HPDE6-E6E7 (cell line): ENCODE results near the gene NIP7.
"Not testable (repeated sequence)": the region's sequence is repeated elsewhere in the genome, so short reads cannot be mapped to it uniquely, and the experiment has no call there.

Experiments
- DNase-seq: peaks from one replicate; pipeline ENCODE4 v3.0.0; 2011; ENCODE audit warnings: missing footprints; ENCODE audit errors: extremely low spot score

Gene NIP7

DNA sequence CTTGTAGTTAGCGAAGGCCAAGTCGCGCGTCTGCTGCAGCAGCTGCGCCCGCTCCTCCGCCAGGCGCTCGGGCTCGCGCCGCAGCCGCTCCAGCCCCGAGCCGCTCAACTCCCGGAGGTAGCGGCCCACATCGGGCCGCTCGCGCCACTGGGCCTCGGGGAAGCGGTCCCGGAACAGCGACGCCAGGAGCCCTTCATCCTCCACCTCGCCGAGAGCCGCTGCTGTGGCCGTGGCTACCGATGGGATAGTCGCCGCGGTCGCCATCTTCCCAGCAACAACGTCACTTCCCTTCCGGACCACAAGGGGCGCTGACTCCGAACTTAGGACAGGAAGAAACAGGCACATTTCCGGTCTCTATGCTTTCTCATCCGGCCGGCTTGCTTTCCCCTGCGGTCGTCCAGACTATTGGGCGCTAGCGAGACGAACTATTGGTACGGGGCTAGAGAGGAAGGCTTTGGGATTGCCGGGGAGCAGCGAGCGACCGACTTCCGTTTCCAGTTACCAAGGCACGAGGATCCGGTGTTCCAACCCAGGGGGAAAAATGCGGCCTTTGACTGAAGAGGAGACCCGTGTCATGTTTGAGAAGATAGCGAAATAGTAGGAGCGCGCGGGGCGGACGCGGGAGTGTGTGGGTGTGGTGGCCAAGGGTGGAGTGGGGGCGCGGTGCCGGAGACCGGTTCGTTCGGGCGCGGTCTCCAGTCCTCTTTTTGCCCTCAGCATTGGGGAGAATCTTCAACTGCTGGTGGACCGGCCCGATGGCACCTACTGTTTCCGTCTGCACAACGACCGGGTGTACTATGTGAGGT is at the start of gene NIP7, which contains the start of gene COG8:
TSS of gene NIP7 (plus strand) at position 484 of the 806 bp plus-strand sequence. CDS start at position 542, 58 bp downstream.
TSS of gene COG8 (minus strand) at position 276 of the 806 bp plus-strand sequence. CDS start at position 264, 12 bp downstream.
- peak; percentile 98 for DNase-seq

DNA sequence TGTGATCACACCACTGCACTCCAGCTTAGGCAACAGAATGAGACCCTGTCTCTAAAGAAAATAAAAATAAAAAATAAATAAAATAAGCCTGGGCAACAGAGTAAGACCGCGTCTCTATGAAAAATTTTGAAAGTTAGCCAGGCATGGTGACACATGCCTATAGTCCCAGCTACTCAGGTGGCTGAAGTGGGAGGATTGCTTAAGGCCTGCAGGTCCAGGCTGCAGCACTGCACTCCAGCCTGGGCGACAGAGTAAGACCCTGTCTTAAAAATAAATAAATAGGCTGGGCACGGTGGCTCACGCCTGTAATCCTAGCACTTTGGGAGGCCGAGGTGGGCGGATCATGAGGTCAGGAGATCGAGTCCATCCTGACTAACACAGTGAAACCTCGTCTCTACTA is 47.9 kb upstream of the NIP7 start:
- DNase-seq, result not testable (repeated sequence)

DNA sequence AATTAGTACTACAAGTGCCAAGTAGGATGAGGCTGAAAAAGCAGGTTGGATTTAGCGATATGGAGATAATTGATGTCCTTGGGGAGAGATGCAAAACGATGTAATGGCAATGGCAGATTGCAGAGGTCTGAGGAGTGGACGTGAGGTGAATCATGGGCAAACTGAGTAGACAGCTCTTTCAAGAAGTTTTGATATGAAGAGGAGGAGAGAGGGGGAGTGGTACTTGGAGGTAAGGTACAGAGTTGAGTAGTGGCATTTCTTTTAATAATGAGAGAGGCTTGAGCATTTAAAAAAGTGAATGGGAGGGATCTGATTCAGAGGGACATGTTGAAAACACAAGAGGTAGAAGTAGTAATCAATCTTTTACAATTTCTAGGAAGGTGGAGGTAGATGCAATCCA is 46.2 kb upstream of the NIP7 start:
- DNase-seq, result no peak

DNA sequence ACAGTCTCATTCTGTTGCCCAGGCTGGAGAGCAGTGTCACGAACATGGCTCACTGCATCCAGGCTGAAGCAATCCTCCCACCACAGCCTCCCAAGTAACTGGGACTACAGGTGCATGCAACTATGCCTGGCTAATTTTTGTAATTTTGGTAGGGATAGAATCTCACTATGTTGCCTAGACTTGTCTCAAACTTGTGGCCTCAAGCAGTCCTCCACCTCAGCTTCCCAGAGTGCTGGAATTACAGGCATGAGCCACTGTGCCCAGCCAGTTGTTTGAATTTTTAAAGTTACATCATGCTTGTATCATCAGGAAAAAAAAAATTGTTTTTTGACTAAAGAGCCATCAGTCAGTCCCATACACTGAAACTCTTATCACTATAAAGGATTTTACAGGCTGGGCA is 45.5 kb upstream of the NIP7 start:
- DNase-seq, result no peak

DNA sequence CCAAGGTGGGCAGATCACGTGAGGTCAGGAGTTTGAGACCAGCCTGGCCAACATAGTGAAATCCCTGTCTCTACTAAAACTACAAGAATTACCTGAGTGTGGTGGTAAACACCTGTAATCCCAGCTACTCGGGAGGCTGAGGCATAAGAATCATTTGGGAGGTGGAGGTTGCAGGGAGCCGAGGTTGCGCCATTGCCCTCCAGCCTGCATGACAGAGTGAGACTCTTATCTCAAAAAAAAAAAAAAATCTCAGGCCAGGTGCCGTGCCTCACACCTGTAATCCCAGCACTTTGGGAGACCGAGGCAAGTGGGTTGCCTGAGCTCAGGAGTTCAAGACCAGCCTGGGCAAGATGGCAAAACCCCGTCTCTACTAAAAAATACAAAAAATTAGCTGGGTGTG is 42.8 kb upstream of the NIP7 start:
- DNase-seq, result not testable (repeated sequence)

DNA sequence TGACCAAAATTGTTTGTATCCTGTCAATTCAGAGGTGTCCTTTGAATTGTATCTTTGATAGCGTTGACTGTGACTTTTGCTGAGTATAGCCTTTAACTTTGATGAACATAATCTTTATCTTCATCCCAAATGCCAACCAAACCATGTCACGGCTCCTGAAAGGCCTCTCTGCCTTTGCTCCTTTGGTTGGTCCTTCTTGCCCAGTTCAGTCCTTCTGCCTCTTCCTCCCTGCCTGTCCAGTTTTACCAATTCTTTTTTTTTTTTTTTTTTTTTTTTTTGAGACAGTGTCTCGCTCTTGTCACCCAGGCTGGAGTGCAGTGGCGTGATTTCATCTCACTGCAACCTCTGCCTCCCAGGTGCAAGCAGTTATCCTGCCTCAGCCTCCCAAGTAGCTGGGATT is 41.3 kb upstream of the NIP7 start:
- DNase-seq, result no peak

DNA sequence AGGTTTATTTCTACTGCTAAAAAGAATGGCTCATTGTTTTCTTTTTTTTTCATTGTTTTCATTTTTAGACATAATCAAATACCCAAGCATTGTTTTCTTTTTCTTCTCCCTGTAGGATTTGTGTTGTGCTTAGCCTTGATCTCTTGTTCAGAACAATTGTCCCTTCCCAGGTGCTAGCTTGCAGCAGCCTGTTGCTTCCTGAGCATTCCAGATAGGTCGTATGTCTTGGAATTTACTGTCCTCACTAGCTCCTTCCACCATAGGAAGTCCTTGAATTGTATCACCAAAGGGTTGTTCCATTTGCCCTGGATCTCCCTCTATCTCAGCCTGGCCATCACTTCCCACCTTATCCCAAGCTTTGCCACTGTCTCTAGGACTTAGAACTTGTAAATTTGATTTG is 38.4 kb upstream of the NIP7 start:
- no peak for DNase-seq

DNA sequence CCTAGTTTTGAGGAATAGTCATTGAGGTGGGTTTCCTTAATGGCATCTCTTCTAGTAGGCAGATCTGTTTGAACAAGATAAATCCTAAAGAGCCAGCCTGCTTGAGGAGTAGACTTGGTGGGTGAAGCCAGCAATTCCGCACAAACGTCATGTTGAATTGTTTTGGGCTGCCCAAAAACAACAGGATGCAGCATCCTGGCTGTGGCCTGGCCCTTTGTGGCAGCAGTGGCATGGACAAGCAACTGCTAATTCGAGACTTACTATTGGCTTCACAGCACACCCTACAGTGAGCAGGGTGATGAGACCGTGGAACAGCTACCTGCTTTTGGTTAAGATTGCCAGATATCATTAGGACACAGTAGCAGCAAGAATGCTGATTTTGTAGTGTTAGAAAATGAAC is 37.7 kb upstream of the NIP7 start:
- DNase-seq, result no peak

DNA sequence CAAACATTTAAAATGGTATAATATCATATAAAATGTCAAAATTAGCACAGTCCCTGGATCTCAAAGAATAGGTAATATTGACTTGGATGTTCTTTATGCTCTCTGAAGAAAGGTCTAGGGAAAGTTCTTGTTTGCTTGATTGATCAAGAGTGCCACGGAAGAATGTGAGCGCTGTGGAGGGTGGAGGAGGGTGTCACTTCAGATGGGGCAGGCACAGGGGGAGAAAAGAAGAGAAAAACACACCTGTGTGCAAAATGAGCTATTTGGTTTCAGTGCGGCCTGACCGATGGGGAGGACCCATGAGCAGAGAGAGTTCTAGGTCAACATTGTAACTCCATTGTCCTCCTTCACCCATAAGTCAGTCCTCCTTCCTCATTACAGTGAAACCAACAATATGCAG is 37.3 kb upstream of the NIP7 start:
- no peak for DNase-seq

DNA sequence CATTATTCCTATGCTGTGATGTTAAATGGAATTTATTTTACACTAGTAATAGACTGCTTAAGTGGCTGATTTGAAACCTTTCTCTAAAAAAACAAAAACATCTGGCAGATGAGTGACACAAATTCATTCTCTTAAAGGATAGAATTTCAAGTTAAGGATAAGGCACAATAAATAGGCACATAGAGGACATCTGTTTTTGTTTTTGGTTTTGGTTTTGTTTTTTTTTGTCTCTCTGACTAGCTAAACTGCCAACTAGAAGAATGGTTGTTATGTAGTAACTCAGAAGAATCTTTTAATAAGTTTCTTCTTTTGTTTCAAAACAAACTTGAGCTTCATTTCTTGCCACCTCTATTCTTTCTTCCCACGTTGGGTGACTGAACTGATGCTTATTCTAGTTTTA is 33.5 kb upstream of the NIP7 start:
- DNase-seq, result no peak

DNA sequence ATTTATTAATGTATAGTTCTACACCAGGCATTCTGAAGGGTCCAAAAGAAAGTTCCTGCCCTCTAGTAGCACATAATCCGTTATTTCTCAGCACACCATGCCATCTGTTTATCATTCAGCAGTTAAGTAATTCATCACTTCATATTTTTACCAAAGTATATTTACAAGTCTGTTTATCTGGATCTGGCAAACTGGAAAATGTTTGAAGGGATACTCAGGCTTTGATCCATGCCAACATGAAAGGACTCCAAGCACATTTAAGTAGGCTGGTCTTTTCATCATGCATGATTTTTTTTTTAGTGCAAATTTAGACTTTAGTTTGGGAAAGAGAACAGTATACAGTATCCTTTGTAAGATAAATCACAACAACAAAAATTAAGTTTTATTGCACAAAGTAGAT is 32.5 kb upstream of the NIP7 start:
- DNase-seq, result no peak

DNA sequence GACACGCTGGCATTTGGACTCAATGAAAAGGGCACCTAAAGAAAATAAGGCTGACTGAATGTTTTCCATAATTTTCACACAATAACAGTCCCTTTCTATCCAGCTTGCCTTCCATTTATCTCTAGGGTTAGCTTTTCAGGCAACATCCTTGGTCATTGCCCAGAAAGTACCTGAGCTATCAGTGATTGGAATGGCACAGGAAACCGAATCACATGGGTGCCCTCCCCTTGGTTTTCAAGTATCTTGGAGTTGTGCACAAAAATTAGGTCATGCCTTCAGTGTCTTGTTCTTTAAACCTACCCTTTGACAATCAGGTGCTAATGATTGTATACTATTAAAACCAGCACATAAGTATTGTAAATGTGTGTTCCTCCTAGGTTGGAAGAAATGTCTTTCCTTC is 31.7 kb upstream of the NIP7 start:
- no peak for DNase-seq

DNA sequence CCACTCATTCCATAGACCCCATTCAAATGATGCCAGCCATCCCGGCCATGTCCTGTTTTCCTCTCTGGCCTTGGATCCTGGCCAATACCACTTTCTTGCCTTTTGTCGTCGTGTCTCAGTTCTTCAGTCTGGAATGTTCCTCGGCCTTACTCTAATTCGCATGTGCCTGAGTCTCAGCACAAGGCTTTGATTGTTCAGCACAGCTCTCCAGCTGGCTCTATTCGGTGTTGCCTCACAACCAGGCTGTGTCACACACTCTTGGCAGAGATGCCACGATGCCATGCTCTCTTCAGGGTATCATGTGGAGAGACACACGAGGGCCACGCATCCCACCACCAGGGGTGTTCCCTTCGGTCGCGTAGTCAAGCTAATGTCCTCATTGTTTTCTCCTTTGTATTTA is 30.3 kb upstream of the NIP7 start:
- DNase-seq, result no peak

DNA sequence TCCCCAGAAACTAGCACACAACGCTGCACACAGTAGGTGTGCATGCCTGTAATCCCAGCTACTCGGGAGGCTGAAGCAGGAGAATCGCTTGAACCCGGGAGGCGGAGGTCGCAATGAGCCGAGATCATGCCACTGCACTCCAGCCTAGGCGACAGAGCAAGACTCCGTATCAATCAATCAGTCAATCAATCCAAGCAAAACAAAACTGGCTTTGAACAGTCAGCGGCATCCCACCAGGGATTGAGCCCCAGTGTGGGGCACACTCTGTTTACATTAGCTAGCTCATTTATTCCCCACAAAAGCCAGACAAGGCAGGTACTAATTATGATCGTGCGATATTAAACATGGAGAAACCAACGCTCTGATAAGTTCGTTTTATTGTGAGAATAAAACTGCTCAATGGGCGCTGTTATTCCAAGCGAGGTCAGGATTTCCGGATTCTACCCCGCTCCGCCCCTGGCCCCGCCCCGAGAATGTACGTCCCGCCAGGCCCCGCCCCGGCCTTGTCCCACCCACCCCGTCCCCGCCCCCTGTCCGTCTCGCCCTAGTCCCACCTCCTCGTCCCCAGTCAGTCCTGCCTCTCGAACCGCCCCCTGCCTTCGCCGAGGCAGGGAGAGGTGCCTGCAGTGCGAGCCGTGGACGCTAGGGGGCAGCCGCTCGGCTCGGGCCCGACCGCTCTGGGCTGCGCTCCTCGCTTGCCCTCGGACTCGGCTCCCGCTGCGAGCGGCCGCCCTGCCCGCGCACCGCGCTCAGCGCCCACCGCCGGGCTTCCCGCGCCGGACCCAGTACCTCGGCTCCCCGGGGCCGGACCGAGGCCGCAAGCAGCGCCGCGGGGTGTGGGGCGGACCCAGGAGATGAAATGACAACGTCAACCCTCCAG is 28.7 kb upstream of the NIP7 start, which contains the start of gene VPS4A:
TSS of gene VPS4A (plus strand) at position 698 of the 880 bp plus-strand sequence. CDS start at position 860, 162 bp downstream.
- DNase-seq, result peak; percentile 98

DNA sequence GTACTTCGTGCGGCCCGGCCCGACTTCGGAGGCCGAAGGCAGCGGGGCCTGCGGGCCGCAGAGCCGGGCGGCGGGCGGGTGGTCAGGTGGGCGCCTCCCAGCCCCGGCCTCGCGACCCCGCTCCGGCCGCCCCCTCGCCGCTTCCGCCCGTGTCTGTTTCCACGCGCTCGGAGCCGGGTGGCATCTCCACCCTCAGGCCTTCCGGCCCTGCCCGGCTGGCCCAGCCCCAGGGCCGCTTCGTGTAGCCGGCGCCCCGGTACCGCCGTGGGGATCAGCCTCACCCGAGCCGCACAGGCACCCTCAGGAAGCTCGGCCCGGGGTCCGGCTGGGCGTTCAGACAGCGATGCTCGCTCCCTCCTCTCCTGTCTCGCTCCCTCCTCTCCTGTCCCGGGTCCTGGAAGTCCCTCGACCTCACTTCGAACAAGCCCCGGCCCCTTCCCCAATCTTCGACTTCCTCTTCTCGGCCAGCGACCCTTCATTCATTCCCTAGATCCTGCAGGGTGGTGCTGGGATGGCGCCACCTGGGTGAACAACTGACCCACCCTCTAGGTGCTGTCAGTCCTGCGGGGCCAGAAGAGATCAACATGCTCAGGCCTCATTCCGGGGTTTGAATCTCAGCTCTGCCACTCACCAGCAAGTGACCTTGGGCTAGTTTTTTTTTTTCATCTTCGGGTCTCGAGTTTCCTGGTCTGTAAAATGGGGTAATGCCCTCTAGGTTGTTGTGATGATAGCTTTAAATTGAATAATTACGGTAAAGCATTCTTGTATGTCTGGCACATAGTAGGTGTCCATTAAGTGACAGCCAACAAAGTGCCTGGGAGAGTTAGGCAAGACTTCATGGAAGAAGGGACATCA is 27.8 kb upstream of the NIP7 start:
- peak; percentile 54 for DNase-seq

DNA sequence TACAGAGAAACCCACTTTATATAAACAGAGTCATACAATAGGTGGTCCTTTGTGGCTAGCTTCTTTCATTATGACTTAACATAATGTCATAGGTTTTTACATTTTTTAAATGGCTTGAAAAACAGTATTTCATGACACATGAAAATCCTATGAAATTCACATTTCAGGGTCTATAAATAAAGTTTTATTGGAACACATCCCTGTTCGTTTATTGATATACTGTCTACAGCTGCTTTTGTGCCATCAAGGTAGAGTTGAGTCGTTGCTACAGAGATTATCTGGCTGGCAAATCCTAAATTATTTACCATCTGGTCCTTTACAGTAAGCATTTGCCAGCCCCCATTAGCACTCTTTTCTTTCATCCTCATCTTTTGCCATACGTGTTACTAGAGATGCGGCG is 26.1 kb upstream of the NIP7 start:
- no peak for DNase-seq

DNA sequence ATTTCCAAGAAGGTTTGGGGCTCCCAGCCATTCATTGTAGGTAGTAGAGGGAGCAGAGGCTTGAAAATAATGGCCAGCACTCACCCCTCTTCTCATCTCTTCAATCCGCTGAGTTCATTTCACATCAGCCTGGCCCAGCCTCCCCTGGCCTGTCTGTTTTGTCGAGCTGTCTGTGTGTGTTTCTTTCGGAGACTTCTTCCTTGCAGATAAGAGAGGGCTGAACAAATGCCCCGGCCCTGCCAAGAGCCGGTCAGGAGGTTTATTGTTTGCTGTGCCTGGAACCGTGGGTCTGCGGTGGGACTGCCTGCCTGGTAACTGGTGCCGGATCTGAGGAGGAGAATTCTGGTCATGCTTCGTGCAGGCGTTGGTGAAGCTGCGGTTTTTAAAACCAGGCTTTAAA is 25.0 kb upstream of the NIP7 start:
- DNase-seq, result no peak

DNA sequence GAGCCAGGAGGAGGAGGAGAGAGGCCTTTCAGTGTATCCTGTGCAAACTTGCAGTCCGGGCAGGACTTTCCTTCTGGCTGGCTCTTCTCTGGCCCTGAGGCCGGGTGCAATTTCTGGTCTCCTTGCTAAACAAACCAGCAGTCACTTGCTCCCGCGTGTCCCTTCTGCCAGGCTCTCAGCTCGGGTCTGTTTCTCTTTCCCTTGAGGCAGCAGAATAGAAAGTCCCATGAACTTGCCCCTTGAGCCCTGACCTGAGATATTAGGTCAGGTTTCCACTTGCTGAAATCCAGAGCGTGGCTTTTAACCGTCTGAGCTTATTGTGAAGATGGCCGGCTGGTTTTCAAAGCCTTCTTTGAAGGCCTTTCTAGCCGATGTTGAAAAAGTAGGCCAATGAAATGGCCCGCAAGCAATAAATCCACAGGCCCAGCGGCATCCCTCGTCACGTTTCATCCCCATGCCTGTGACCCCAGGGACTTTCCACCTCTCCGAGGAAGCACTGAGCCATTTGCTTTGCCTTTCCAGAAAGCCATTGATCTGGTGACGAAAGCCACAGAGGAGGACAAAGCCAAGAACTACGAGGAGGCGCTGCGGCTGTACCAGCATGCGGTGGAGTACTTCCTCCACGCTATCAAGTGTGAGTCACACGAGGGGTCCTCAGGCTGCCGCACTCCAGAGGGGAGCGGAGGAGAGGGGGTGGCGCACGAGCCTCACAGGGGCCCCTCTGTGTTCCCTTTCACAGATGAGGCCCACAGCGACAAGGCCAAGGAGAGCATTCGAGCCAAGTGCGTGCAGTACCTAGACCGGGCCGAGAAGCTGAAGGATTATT is 23.9 kb upstream of the NIP7 start:
- no peak for DNase-seq

DNA sequence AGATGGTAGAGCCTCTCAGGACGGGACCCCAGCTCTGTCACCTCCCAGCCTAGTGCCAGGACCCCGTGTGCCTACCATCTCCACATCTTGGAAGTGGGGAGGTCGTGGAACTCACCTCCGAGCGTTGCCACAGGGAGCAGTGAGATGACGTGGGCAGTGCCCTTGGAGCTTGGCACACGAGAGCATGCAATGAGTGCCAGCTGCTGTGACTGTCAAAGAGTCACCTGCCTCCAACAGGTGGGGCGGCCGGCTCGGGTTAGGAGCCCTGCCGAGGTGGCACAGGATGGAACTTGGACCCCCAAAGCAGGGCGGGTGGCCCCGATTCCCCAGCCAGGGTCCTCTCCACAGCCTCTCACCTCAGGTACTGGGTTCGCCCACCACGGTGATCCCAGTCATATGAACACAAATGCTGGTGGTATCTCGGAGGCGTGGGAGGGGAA is 23.0 kb upstream of the NIP7 start:
- DNase-seq, result no peak

DNA sequence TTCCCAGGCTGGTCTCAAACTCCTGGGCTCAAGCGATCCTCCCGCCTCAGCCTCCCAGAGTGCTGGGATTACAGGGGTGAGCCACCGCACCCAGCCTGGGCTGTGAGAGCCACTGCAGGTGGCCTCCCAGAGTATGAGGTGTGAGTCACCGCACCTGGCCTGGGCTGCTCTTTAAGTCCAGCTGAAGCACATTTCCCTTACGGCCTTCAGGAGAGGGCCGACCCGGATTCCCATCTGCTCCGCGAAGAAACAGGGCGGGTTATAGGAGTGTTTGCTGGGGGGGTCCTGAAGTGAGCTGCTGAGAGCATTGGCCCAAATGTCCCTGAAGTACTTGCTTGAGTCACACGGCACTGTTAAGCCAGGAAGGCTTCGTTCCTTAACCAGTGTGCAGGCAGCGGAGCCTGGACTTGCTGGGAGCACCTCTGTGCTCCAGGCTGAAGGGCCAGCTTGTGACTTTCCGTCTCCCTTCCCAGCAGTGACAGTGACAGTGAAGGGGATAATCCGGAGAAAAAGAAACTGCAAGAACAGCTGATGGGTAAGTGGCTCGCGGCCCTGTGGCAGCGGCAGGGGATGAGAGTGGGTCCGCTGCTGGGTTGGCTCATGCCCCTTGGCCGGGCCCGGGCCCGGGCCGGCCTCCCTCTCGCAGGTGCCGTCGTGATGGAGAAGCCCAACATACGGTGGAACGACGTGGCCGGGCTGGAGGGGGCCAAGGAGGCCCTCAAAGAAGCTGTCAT is 21.2 kb upstream of the NIP7 start:
- no peak for DNase-seq
